ENCODE measurements around the gene C22orf23. TPM values are rescaled to one million over a fixed set of nuclear protein-coding genes. Genes with fewer than 3 reads are reported as not detected.

Gene C22orf23
- total RNA-seq, 1 experiment from 2014 or later, result 0.47 TPM

DNA sequence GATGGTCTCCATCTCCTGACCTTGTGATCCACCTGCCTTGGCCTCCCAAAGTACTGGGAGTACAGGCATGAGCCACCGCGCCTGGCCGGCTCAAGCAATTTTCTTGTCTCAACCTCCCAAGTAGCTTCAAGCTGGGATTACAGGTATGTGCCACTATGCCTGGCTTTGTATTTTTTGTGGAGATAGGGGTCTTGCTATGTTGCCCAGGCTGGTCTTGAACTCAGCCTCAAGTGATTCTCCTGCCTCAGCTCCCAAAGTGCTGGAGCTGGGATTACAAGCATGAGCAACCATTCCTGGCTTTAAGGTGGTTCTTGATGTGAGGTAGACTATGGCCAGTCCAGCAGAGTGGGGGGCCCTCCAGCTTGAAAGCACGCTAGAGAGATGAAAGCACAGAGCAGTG, 7.7 kb upstream of the C22orf23 start:
- ATAC-seq (no peak), DNase-seq (ENCODE audit: low read depth, low spot score) (no peak)
- H3K4me1 ChIP-seq (ENCODE audit: control insufficient read depth in 1 of 2, insufficient read depth in 2 of 2, low read length in 2 of 2), result peaks cover 0 to 11% of the 10 kb centered on the region in 2 experiments; a peak in 2 of 4 replicates
- H3K9me2 ChIP-seq (ENCODE audit: insufficient read depth), result no peaks in the 10 kb centered on the region
- CTCF ChIA-PET, result no interaction called here
- no peaks in the 10 kb centered on the region for H3K27me3 ChIP-seq (ENCODE audit: insufficient read depth, low read length)
- TF ChIP-seq TCF7L2 (IDR thresholded peaks at IDR 0.05; ENCODE audit: borderline replicate concordance, extremely low read depth, insufficient read depth, insufficient read length) (no peak), EZH2phosphoT487 (IDR thresholded peaks at IDR 0.05; ENCODE audit: borderline replicate concordance) (no peak), SIN3A (IDR thresholded peaks at IDR 0.05; ENCODE audit: low read depth) (no peak)
- TF ChIP-seq, protein P1, sequence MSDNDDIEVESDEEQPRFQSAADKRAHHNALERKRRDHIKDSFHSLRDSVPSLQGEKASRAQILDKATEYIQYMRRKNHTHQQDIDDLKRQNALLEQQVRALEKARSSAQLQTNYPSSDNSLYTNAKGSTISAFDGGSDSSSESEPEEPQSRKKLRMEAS (IDR thresholded peaks at IDR 0.05), result no peak
- H3K9ac ChIP-seq (ENCODE audit: low read length), result no peak overlapping the region
- intact Hi-C loops (cut with micrococcal nuclease), result no loop called here
- RAD21 ChIA-PET (ENCODE audit: low non-redundant PET in 1 of 2, low total read pairs in 2 of 2, uncharacterized antibody in 2 of 2, unreplicated experiment in 2 of 2), result no interaction called here
- H3K79me2 ChIP-seq (ENCODE audit: insufficient read depth, low read length), result peaks cover 43% of the 10 kb centered on the region
- no peak overlapping the region for H3K4me3 ChIP-seq (replicated peaks in 1 of 2; ENCODE audit: low read depth in 1 of 2, low read length in 2 of 2)
- H3K9me3 ChIP-seq (ENCODE audit: control insufficient read depth in 1 of 2, insufficient read depth in 1 of 2, low read depth in 1 of 2, low read length in 2 of 2), result no peaks in the 10 kb centered on the region
- H3K36me3 ChIP-seq (ENCODE audit: control insufficient read depth in 1 of 2, insufficient read depth in 2 of 2, low read length in 2 of 2), result peaks cover 39 to 50% of the 10 kb centered on the region in 2 experiments
- no peak overlapping the region for H2AFZ ChIP-seq (ENCODE audit: low read depth, low read length, poor library complexity, severe bottlenecking)
- H3K4me2 ChIP-seq (ENCODE audit: low read length), result no peak overlapping the region
- H4K20me1 ChIP-seq (ENCODE audit: insufficient read depth), result peaks cover 9% of the 10 kb centered on the region; the same call in 1 of the 2 replicates
- no TSS peak for BruUV-seq (replicated peaks)
- POLR2A ChIA-PET, result no interaction called here
- H3K27ac ChIP-seq (ENCODE audit: low read depth, low read length), result no peak overlapping the region

GRCh38 chr22:37959231-37959825, 5.9 kb upstream of the C22orf23 start:
- ChIA-PET RAD21 (ENCODE audit: low non-redundant PET in 1 of 2, low total read pairs in 2 of 2, uncharacterized antibody in 2 of 2, unreplicated experiment in 2 of 2) (no interaction called here), POLR2A (interaction anchor here (1.3 kb wide), 1 partner anchor 146 kb away, joined by 5 read pairs; no protein-coding TSS in a partner anchor), CTCF (no interaction called here)
- no peak overlapping the region for H3K27ac ChIP-seq (ENCODE audit: low read depth, low read length)
- no peak overlapping the region for H3K9ac ChIP-seq (ENCODE audit: low read length)
- no peaks in the 10 kb centered on the region for H3K9me3 ChIP-seq (ENCODE audit: control insufficient read depth in 1 of 2, insufficient read depth in 1 of 2, low read depth in 1 of 2, low read length in 2 of 2)
- intact Hi-C loops (cut with micrococcal nuclease), result no loop called here
- peaks cover 5 to 11% of the 10 kb centered on the region in 2 experiments; a peak in 3 of 4 replicates for H3K4me1 ChIP-seq (ENCODE audit: control insufficient read depth in 1 of 2, insufficient read depth in 2 of 2, low read length in 2 of 2)
- DNase-seq (ENCODE audit: low read depth, low spot score) (no peak), ATAC-seq (no peak)
- H2AFZ ChIP-seq (ENCODE audit: low read depth, low read length, poor library complexity, severe bottlenecking), result no peak overlapping the region
- no peak for TF ChIP-seq FOSL1 (IDR thresholded peaks at IDR 0.05; ENCODE audit: low read depth)
- peaks cover 39 to 44% of the 10 kb centered on the region in 2 experiments for H3K36me3 ChIP-seq (ENCODE audit: control insufficient read depth in 1 of 2, insufficient read depth in 2 of 2, low read length in 2 of 2)
- H3K4me2 ChIP-seq (ENCODE audit: low read length), result no peak overlapping the region
- no peaks in the 10 kb centered on the region for H3K9me2 ChIP-seq (ENCODE audit: insufficient read depth)
- no peaks in the 10 kb centered on the region for H3K27me3 ChIP-seq (ENCODE audit: insufficient read depth, low read length)
- BruUV-seq (replicated peaks), result no TSS peak
- H3K79me2 ChIP-seq (ENCODE audit: insufficient read depth, low read length), result peaks cover 50% of the 10 kb centered on the region
- no peak overlapping the region for H3K4me3 ChIP-seq (replicated peaks in 1 of 2; ENCODE audit: low read depth in 1 of 2, low read length in 2 of 2)
- H4K20me1 ChIP-seq (ENCODE audit: insufficient read depth), result no peaks in the 10 kb centered on the region
